GM12891 (cell line): Measurements from ENCODE around the gene GASK1A.

Experiments
- DNase-seq: peaks from one replicate; pipeline ENCODE4 v3.0.0; 2011; ENCODE audit warnings: low spot score; ENCODE audit not compliant: insufficient read length
- FAIRE-seq: peaks from 2 replicates; lab custom pipeline; 2011; peaks lifted over from hg19 to GRCh38; lab: Jason Lieb, UNC
- PAX5 ChIP-seq: IDR thresholded peaks from 2 replicates; pipeline ENCODE4 v1.6.1; 2011; ENCODE audit warnings: low read length, moderate library complexity, mild to moderate bottlenecking; ENCODE audit not compliant: insufficient read depth, severe bottlenecking
- POLR2A ChIP-seq: IDR thresholded peaks from 2 replicates; pipeline ENCODE4 v1.6.1; 2011; ENCODE audit warnings: low read depth, low read length, control low read depth
- POLR2AphosphoS5 ChIP-seq: IDR thresholded peaks from 2 replicates; pipeline ENCODE4 v1.6.1; 2011; ENCODE audit warnings: low read depth, low read length, control low read depth
- POU2F2 ChIP-seq: IDR thresholded peaks from 2 replicates; pipeline ENCODE4 v1.6.1; 2011; ENCODE audit warnings: low read depth, mild to moderate bottlenecking, control low read depth, low read length, moderate library complexity
- SPI1 ChIP-seq: IDR thresholded peaks from 2 replicates; pipeline ENCODE4 v1.6.1; 2011; ENCODE audit warnings: low read depth, low read length, control low read depth
- TAF1 ChIP-seq: IDR thresholded peaks from 2 replicates; pipeline ENCODE4 v1.6.1; 2011; ENCODE audit warnings: low read depth, low read length, control low read depth

The GASK1A gene

DNA sequence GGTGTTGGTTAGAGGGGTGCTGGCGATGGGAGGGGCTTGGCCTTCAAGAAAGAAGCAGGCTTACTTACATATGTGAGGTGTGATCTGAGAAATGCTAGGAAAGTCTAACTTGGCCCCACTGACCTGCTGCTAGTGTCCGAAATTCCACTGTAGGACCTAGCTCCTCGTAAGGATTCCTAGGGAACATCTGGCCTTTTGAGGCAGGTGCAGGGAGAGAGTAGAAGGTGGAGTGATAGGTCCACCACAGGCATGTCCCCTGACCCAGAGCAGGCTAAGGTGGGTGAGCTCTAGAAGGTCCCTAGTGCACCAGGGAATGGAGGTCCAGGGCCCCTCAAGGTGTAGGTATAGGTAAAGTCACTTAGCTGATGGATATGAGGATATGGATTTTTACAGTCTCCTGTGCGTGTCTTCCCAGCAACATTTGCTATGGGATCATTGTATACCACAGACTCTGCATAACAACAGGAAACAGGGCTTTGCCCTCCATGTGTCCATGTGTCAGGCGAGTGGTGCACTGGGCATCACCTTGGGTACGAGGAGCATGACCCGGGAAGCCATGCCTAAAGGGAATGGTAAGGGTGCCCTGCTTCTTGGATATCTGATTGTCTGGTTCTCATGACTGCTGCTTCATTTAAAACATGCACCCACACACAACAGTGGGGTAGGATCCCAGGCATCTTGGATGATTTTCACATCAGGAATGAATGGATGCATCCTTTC is 94.2 kb downstream of the GASK1A start:
- FAIRE-seq (no peak), DNase-seq (no peak)
- TF ChIP-seq POU2F2, result no peak
- TF ChIP-seq POLR2A, result no peak
- TF ChIP-seq PAX5, result no peak
- no peak for TF ChIP-seq TAF1
- TF ChIP-seq POLR2AphosphoS5, result no peak
- no peak for TF ChIP-seq SPI1

DNA sequence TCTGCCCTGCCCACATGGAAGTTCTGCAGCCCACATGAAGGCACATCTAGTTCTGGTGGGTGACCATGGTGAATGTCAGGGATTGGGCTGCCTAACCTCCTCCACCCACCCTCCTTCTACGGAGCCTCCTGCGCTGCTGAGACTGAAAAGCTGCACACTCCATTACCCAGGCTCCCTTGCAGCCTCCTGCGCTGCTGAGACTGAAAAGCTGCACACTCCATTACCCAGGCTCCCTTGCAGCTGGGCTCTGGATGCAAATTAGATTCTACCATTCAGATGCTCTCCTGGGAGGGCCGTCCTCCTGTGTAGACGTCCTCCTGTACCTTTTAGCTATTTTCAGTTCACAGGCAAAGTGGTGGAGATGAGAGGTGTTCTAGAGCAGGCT is 94.7 kb downstream of the GASK1A start:
- TF ChIP-seq POU2F2 (no peak), POLR2AphosphoS5 (no peak), PAX5 (no peak), POLR2A (no peak), TAF1 (no peak), SPI1 (no peak)
- no peak for FAIRE-seq
- no peak for DNase-seq

DNA sequence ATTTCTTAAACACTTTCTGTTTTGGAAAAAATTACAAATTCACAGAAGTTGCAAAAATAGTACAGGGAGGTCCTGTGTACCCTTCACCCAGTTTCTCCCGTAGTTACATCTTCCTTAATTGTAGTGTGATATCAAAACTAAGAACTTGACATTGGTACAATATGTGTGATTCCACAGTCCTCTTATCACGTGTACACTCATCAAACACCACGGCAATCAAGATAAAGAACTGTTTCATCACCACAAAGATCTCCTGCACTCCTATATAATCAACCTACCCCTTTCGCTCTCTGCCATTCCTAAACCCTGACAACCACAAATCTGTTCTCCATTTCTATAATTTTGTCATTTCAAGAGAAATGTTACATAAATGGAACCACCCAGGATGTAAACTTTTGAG is 95.4 kb downstream of the GASK1A start:
- no peak for FAIRE-seq
- no peak for DNase-seq
- TF ChIP-seq TAF1 (no peak), POLR2AphosphoS5 (no peak), POU2F2 (no peak), POLR2A (no peak), SPI1 (no peak), PAX5 (no peak)

GRCh38 chr3:43074901-43075689 is 96.0 kb downstream of the GASK1A start:
- TF ChIP-seq POLR2A (no peak), POU2F2 (no peak), SPI1 (no peak), PAX5 (no peak), POLR2AphosphoS5 (no peak), TAF1 (no peak)
- DNase-seq (no peak), FAIRE-seq (no peak)

DNA sequence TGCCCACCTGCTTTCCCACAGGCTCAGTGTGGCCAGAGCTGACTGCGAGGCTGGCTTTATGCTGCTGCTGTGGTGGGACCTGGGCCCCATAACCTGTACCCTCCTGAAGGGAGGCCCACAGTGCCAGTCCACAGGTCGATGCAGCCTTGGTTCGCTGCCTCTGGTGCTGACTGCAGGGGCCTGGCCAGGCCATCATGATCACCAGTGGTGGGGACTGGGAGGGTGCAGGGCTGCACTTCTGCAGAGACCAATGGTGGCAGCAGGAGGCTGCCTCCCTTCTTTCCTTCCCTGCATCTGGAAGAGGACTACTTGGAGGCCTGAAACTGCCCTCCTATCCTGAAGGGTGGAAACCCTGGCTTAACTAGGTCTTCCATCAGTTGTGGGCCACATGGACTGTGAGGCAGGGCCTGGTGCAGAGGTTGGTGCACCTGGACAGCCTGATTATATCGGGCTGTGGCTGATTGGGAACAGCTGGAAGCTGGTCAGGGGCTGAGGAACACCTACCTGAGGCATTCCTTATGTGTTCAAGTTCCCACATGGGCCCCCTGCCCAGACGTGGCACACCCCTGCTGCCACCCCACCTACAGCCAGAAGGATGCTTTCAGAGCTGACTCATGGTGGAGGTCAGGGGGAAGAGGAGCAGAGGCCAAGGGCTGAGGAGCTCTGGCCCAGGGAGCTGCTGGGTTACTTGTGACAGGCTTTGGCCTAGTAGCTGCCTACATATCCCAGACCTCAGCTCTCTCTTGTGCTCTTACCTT is 97.0 kb downstream of the GASK1A start:
- FAIRE-seq (no peak), DNase-seq (no peak)
- TF ChIP-seq TAF1 (no peak), SPI1 (no peak), POLR2AphosphoS5 (no peak), POU2F2 (no peak), POLR2A (no peak), PAX5 (no peak)

DNA sequence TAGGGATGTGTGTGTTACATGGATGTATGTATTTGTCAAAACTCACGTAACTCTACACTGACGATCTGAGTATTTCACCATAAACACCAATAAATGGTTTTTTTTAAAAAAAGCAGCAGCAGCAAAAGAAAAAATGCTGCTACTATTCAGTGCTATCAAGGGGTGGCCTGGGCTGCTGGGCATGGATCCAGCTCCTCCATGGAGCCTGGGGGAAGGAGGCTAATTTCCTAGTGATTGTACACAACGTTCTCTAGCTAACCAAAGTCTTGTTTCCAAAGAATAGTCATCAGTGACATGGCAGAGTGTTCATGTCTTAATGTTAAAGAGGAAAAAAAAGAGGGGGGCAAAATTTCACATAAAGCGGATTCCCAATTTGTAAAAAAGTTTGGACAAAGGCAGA is 97.7 kb downstream of the GASK1A start:
- FAIRE-seq (no peak), DNase-seq (no peak)
- TF ChIP-seq PAX5 (no peak), POU2F2 (no peak), POLR2A (no peak), POLR2AphosphoS5 (no peak), TAF1 (no peak), SPI1 (no peak)

DNA sequence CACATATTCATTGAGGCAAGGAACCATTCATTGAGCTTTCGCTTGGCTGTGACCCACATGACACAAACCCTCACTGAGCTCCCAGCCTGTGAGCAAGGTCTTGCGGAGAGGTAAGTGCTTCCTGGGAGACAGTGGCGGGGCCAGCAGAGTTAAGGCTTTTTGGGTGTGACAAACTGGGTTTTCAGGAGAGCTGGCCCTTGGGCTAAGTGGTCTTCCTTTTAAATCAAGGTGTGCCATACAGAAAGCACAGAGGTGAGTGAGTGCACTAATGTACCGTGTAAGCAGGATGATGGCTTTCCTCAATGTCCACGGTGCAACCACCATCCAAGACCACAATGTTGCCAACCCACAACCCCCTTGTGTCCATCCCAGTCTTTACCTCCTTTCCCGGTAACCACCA is 98.2 kb downstream of the GASK1A start:
- DNase-seq (no peak), FAIRE-seq (no peak)
- TF ChIP-seq POLR2A (no peak), TAF1 (no peak), POLR2AphosphoS5 (no peak), PAX5 (no peak), SPI1 (no peak), POU2F2 (no peak)

GRCh38 chr3:43077707-43078106 is 98.6 kb downstream of the GASK1A start:
- TF ChIP-seq SPI1, result no peak
- no peak for TF ChIP-seq POU2F2
- TF ChIP-seq POLR2AphosphoS5, result no peak
- TF ChIP-seq POLR2A, result no peak
- TF ChIP-seq TAF1, result no peak
- TF ChIP-seq PAX5, result no peak
- DNase-seq (no peak), FAIRE-seq (no peak)

DNA sequence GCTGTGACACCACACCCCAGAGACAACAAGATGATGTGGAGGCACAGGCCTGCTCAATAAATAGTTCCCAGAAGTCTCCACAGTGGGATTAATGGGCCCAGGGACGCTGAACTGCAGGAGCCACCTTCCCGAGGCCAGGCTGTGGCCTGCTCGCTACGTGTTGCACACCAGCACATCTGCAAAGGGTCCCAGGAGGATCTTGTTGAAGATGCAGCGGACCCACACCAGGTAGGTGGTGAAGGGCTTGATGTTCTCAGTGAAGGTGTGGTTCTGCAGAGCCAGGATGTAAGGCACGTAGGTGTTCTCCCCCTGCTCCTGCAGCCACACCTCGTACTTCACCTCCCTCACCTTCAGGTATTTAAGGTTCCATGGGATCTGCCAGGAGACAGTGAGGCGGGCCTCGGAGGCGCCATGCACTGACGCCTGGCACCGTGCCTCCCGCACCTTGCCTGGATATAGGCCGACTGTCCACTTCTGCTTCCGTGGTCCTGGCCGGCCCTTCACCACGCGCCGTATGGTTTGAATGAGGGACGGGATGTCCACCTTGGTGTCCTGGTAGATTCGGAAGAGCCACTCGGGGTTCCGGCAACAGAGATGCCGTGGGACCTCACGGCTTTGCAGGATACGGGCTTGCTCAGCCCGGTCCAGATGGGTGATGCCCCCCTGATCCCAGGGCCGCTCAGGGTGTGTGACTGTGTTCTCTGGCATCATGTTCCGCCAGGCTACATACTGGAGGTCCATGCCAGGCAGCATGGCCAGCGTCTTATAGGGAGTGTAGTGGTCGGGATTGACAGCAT is 100.6 kb downstream of the GASK1A start:
- TF ChIP-seq SPI1 (no peak), POU2F2 (no peak), TAF1 (no peak), PAX5 (no peak), POLR2A (no peak)
- FAIRE-seq (no peak), DNase-seq (no peak)
